Prostate gland (tissue), 2 donors: ENCODE results near the gene SSTR4.

Source experiments
- CTCF ChIP-seq, 4 experiments: fragments of 200-600 bp in 2 of 4; fragments of 450-650 bp in 2 of 4; sonication (generic) in 2 of 4; IDR thresholded peaks; 1 replicate in 3 of 4; 2 replicates in 1 of 4; pipeline ENCODE4 v1.5.1; 2016 to 2019; ENCODE audit warnings: antibody characterized with exemption in 4 of 4, mild to moderate bottlenecking in 2 of 4, moderate library complexity in 2 of 4
- POLR2A ChIP-seq: fragments of 450-650 bp; IDR thresholded peaks from one replicate; pipeline ENCODE4 v1.6.1; 2016; ENCODE audit warnings: antibody characterized with exemption, mild to moderate bottlenecking

DNA sequence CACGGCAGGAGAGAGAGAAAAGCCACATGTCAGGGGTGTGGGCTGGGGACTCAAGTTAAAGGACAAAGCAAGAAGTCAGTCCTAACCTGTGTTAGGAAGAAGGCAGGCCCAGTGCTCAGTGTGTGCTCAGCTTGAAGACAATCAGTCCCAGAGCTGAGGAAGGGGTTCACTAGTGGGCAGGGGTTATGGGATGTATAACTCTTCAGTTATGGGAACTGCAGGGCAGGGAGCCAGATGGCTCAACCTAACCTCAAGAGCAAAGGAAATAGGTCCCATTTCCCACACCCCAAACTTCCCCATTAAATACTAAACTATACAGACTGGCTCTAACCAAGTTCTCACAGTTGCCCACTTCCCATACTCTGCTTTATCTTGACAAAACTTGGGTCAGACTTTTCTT is 7.4 kb upstream of the SSTR4 start:
- no peak for TF ChIP-seq CTCF (IDR thresholded peaks at IDR 0.05)
- TF ChIP-seq POLR2A = no peak
